ENCODE results near the gene MYO3B.
A peak's percentile ranks its signal among the peaks of the same experiment; 100 is the strongest.

The MYO3B gene

DNA sequence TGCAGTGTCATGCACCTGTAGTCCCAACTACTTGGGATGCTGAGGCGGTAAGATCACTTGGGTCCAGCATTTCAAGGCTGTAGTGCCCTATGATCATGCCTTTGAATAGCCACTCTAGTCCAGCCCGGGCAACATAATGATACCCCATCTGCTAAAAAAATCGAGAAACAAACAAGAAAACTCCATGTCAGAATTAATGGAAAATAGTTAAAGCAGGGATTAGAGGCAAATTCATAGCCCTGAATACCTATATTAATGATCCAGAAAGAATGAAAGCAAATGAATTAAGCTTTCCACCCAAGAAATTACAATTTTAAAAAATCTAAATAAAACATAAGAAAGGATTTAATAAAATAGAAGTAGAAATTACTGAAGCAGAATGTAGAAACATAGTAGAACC is 143.0 kb downstream of the MYO3B start:
- TF ChIP-seq, protein P1, sequence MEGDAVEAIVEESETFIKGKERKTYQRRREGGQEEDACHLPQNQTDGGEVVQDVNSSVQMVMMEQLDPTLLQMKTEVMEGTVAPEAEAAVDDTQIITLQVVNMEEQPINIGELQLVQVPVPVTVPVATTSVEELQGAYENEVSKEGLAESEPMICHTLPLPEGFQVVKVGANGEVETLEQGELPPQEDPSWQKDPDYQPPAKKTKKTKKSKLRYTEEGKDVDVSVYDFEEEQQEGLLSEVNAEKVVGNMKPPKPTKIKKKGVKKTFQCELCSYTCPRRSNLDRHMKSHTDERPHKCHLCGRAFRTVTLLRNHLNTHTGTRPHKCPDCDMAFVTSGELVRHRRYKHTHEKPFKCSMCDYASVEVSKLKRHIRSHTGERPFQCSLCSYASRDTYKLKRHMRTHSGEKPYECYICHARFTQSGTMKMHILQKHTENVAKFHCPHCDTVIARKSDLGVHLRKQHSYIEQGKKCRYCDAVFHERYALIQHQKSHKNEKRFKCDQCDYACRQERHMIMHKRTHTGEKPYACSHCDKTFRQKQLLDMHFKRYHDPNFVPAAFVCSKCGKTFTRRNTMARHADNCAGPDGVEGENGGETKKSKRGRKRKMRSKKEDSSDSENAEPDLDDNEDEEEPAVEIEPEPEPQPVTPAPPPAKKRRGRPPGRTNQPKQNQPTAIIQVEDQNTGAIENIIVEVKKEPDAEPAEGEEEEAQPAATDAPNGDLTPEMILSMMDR (IDR thresholded peaks at IDR 0.05; ENCODE audit: low read depth, low read length): no peak
- DNase-seq: no peak
- no peak overlapping the region for H3K4me3 ChIP-seq (ENCODE audit: low read depth, low read length)
- peaks cover 2% of the 10 kb centered on the region for H3K9me3 ChIP-seq (ENCODE audit: severe bottlenecking)
- H3K36me3 ChIP-seq: no peaks in the 10 kb centered on the region
- H3K27ac ChIP-seq: no peak overlapping the region
- H3K27me3 ChIP-seq (ENCODE audit: insufficient read depth, low read depth, severe bottlenecking): no peaks in the 10 kb centered on the region

DNA sequence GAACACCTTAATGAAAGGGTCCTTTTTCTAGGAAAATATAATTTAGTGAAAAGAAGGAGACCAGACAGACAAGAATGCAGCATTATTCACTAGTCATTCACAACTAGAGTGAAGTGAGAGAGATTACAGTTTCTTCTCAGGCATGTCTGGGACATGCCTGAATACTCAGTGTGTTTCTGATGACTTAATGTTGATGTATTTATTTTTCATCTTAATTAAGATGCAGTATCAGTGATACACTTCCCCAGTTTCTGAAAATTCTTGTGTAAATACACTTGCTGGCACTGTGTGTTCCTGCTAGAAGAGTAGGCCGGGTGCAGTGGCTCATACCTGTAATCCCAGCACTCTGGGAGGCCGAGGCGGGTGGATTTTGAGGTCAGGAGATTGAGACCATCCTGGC is 143.6 kb downstream of the MYO3B start:
- no peak overlapping the region for H3K27ac ChIP-seq
- no peak for DNase-seq
- no peaks in the 10 kb centered on the region for H3K36me3 ChIP-seq
- H3K4me3 ChIP-seq (ENCODE audit: low read depth, low read length): no peak overlapping the region
- peaks cover 2% of the 10 kb centered on the region for H3K9me3 ChIP-seq (ENCODE audit: severe bottlenecking)
- H3K27me3 ChIP-seq (ENCODE audit: insufficient read depth, low read depth, severe bottlenecking): no peaks in the 10 kb centered on the region
- TF ChIP-seq, protein P1 (IDR thresholded peaks at IDR 0.05; ENCODE audit: low read depth, low read length): no peak

DNA sequence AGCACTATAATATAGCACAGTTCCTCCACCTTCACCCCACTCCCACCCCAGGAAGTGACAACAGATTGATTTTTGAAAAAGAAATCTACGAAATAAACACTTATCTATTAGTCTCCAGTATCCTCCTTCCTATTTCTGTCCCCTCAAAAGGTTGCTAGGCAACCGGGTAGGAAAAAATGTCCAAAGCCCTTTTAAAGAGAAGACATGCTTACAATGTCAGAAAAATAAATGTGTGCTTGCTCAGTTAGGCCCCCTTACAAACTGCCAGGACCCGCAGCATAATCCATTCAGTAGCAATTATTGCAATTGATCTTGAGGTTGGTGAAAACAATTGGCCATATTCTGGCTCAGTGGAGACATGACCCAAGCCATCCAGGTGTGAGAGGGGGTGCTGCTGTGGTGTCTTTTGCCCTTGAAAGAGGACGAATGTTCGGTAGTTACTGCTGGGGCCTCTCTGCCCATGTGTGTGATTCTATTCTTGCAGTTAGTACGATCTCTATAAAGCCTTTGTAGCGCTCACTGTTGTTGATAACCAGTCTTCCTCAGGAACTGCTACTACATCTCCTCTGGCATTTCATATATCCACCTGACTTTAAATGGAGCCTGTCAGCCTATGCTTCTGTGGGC is 144.3 kb downstream of the MYO3B start:
- no peaks in the 10 kb centered on the region for H3K27me3 ChIP-seq (ENCODE audit: insufficient read depth, low read depth, severe bottlenecking)
- no peak for DNase-seq
- TF ChIP-seq, protein P1 (IDR thresholded peaks at IDR 0.05; ENCODE audit: low read depth, low read length): no peak
- peaks cover 2% of the 10 kb centered on the region for H3K9me3 ChIP-seq (ENCODE audit: severe bottlenecking)
- no peak overlapping the region for H3K27ac ChIP-seq
- H3K36me3 ChIP-seq: no peaks in the 10 kb centered on the region
- no peak overlapping the region for H3K4me3 ChIP-seq (ENCODE audit: low read depth, low read length)

DNA sequence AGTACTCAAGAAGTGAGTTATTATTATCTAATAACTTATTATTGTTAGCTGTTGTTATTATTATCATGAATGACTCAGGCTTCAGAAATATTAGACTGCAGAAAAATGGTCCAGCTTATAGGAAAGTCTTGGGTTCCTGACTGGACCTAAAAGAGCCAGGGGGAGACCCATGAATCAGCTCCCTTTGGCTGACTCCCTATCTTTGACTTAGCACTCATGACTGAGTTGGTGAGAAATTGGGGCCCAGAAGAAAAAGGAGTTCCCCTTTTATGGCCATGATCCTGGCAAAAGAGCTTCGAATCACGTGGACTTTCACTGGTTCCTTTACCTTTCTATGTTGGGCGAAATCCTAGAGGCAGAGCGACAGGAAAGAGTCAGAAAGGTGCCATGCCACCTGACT is 145.8 kb downstream of the MYO3B start:
- TF ChIP-seq, protein P1 (IDR thresholded peaks at IDR 0.05; ENCODE audit: low read depth, low read length): no peak
- Histone ChIP-seq H3K36me3 (no peaks in the 10 kb centered on the region), H3K4me3 (ENCODE audit: low read depth, low read length) (no peak overlapping the region), H3K27me3 (ENCODE audit: insufficient read depth, low read depth, severe bottlenecking) (no peaks in the 10 kb centered on the region), H3K27ac (no peak overlapping the region), H3K9me3 (ENCODE audit: severe bottlenecking) (peaks cover 2% of the 10 kb centered on the region)
- no peak for DNase-seq

DNA sequence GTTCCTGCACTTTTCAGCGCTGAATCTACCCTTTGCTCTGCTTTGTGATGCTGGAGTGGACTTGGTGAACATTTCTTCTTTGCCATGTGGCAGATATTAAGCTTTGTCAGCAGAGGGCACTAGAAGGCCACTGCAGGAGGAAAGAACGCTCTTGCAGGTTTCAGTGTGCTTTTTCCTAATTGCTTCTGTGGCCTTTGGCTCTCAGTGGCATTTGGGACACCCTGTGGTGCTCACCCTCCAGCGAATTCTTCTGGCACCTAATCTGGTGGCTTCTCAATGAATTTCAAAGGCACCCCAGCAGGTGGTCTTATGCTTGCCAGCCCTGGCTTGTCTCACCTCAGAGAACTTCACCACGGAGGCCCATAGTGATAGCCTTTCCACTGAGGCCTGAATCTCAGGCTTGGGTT is 146.7 kb downstream of the MYO3B start:
- TF ChIP-seq, protein P1 (IDR thresholded peaks at IDR 0.05; ENCODE audit: low read depth, low read length): peak; percentile 88
- peak; percentile 59 for DNase-seq
- Histone ChIP-seq H3K27me3 (ENCODE audit: insufficient read depth, low read depth, severe bottlenecking) (no peaks in the 10 kb centered on the region), H3K4me3 (ENCODE audit: low read depth, low read length) (no peak overlapping the region), H3K9me3 (ENCODE audit: severe bottlenecking) (peaks cover 2% of the 10 kb centered on the region), H3K27ac (no peak overlapping the region), H3K36me3 (no peaks in the 10 kb centered on the region)

DNA sequence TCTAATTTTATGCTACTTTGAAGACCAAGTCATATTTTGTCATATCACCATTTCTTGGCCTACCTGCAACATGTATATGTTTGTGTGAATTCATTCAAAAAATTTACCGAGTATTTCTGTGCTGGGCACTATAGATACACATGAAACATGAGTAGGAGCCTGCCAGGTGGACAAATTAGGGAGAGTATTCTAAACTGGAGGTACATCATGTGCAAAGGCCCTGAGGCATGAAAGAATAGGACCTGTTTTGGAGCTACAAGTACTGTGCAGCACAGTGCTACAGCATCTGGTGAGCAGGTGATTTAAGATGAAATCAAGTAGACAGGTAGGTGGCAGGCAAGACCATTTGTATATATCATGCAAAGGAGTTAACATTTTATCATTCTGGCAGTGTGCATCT is 152.9 kb downstream of the MYO3B start:
- Histone ChIP-seq H3K4me3 (ENCODE audit: low read depth, low read length) (no peak overlapping the region), H3K27ac (no peak overlapping the region), H3K9me3 (ENCODE audit: severe bottlenecking) (peaks cover 3% of the 10 kb centered on the region), H3K36me3 (no peaks in the 10 kb centered on the region), H3K27me3 (ENCODE audit: insufficient read depth, low read depth, severe bottlenecking) (no peaks in the 10 kb centered on the region)
- TF ChIP-seq, protein P1 (IDR thresholded peaks at IDR 0.05; ENCODE audit: low read depth, low read length): no peak
- no peak for DNase-seq
